Measurements from ENCODE around the gene COMMD1.

DNA sequence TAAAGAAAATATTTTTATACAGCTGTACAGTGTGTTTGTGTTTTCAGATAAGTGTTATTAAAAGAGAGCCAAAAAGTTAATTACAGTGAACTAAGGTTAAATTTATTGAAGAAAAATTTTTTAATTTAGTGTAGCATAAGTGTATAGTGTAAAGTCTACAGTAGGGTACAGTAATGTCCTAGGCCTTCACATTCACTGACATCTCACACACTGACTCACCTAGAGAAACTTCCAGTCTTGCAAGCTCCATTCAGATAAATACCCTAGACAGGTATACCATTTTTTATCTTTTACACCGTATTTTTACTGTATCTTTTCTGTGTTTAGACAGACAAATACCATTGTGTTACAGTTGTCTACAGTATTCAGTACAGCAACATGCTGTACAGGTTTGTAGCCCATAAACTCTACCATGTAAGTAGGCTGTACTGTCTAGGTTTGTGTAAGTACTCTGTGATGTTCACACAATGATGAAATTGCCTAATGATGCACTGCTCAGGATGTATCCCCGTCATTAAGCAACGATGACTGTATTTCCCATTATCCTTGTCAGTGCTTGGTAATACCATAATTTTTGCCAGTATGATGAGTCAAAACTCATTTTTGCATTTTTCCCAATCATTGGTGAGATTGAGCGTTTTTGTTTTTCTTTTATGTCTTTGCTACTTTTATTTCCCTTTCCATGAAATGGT, 242.3 kb downstream of the COMMD1 start:
- TF ChIP-seq ESRRA (CRISPR knock-in tag; IDR thresholded peaks at IDR 0.05; ENCODE audit: borderline replicate concordance) (no peak), CREM (CRISPR knock-in tag; IDR thresholded peaks at IDR 0.05) (no peak), TEAD4 (CRISPR knock-in tag; IDR thresholded peaks at IDR 0.05) (no peak), TCF7 (CRISPR knock-in tag; IDR thresholded peaks at IDR 0.05; ENCODE audit: low read depth) (no peak), CBFB (CRISPR knock-in tag; IDR thresholded peaks at IDR 0.05; ENCODE audit: low read depth) (no peak)
- TF ChIP-seq, protein P1, sequence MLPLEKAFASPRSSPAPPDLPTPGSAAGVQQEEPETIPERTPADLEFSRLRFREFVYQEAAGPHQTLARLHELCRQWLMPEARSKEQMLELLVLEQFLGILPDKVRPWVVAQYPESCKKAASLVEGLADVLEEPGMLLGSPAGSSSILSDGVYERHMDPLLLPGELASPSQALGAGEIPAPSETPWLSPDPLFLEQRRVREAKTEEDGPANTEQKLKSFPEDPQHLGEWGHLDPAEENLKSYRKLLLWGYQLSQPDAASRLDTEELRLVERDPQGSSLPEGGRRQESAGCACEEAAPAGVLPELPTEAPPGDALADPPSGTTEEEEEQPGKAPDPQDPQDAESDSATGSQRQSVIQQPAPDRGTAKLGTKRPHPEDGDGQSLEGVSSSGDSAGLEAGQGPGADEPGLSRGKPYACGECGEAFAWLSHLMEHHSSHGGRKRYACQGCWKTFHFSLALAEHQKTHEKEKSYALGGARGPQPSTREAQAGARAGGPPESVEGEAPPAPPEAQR (CRISPR knock-in tag; IDR thresholded peaks at IDR 0.05): no peak
- TF ChIP-seq, protein P2, sequence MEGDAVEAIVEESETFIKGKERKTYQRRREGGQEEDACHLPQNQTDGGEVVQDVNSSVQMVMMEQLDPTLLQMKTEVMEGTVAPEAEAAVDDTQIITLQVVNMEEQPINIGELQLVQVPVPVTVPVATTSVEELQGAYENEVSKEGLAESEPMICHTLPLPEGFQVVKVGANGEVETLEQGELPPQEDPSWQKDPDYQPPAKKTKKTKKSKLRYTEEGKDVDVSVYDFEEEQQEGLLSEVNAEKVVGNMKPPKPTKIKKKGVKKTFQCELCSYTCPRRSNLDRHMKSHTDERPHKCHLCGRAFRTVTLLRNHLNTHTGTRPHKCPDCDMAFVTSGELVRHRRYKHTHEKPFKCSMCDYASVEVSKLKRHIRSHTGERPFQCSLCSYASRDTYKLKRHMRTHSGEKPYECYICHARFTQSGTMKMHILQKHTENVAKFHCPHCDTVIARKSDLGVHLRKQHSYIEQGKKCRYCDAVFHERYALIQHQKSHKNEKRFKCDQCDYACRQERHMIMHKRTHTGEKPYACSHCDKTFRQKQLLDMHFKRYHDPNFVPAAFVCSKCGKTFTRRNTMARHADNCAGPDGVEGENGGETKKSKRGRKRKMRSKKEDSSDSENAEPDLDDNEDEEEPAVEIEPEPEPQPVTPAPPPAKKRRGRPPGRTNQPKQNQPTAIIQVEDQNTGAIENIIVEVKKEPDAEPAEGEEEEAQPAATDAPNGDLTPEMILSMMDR (IDR thresholded peaks at IDR 0.05): no peak
- TF ChIP-seq, protein P3, sequence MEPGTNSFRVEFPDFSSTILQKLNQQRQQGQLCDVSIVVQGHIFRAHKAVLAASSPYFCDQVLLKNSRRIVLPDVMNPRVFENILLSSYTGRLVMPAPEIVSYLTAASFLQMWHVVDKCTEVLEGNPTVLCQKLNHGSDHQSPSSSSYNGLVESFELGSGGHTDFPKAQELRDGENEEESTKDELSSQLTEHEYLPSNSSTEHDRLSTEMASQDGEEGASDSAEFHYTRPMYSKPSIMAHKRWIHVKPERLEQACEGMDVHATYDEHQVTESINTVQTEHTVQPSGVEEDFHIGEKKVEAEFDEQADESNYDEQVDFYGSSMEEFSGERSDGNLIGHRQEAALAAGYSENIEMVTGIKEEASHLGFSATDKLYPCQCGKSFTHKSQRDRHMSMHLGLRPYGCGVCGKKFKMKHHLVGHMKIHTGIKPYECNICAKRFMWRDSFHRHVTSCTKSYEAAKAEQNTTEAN (CRISPR knock-in tag; IDR thresholded peaks at IDR 0.05): no peak
- TF ChIP-seq, protein P4, sequence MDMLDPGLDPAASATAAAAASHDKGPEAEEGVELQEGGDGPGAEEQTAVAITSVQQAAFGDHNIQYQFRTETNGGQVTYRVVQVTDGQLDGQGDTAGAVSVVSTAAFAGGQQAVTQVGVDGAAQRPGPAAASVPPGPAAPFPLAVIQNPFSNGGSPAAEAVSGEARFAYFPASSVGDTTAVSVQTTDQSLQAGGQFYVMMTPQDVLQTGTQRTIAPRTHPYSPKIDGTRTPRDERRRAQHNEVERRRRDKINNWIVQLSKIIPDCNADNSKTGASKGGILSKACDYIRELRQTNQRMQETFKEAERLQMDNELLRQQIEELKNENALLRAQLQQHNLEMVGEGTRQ (CRISPR knock-in tag; IDR thresholded peaks at IDR 0.05): no peak
- TF ChIP-seq, protein P5, sequence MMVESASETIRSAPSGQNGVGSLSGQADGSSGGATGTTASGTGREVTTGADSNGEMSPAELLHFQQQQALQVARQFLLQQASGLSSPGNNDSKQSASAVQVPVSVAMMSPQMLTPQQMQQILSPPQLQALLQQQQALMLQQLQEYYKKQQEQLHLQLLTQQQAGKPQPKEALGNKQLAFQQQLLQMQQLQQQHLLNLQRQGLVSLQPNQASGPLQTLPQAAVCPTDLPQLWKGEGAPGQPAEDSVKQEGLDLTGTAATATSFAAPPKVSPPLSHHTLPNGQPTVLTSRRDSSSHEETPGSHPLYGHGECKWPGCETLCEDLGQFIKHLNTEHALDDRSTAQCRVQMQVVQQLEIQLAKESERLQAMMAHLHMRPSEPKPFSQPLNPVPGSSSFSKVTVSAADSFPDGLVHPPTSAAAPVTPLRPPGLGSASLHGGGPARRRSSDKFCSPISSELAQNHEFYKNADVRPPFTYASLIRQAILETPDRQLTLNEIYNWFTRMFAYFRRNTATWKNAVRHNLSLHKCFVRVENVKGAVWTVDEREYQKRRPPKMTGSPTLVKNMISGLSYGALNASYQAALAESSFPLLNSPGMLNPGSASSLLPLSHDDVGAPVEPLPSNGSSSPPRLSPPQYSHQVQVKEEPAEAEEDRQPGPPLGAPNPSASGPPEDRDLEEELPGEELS (CRISPR knock-in tag; IDR thresholded peaks at IDR 0.05): no peak

Measured in WTC11 (cell line).